Measurements from ENCODE around the gene MUCL3. TPM values are rescaled to one million over a fixed set of nuclear protein-coding genes. Genes with fewer than 3 reads are reported as not detected.
"Not testable (repeated sequence)": the region's sequence is repeated elsewhere in the genome, so short reads cannot be mapped to it uniquely, and the experiment has no call there.

Gene MUCL3
- total RNA-seq, 2 donors from 2014 or later = not detected

GRCh38 chr6:30915591-30915946 lies 25.2 kb upstream of the MUCL3 start:
- WGBS = 30% methylated on average over 5 of the region's 5 CpGs
- intact Hi-C loops (cut with DNase I) = loop anchor here (5.0 kb wide), 1 partner anchor 162 kb away; no protein-coding TSS in a partner anchor
- Histone ChIP-seq H3K4me1 (replicated peaks) (peaks cover 11% of the 10 kb centered on the region), H3K36me3 (peaks cover 0 to 11% of the 10 kb centered on the region in 2 donors), H3K27ac (peak overlapping the region; percentile 91 to 92), H3K4me3 (no peak overlapping the region), H3K9me3 (no peaks in the 10 kb centered on the region), H3K27me3 (replicated peaks; ENCODE audit: insufficient read depth) (no peaks in the 10 kb centered on the region)
- TF ChIP-seq POLR2A (IDR thresholded peaks at IDR 0.05) = no peak
- peak in 3 of 4 experiments; percentile 45 to 74 (median 61) for TF ChIP-seq CTCF (IDR thresholded peaks at IDR 0.05)
- peak; percentile 55 for TF ChIP-seq POLR2AphosphoS5 (IDR thresholded peaks at IDR 0.05)
- peak; percentile 26 for DNase-seq (ENCODE audit: low spot score)

GRCh38 chr6:30917041-30917440 lies 23.7 kb upstream of the MUCL3 start:
- intact Hi-C loops (cut with DNase I) = loop anchor here (5.0 kb wide), 1 partner anchor 160 kb away; no protein-coding TSS in a partner anchor
- Histone ChIP-seq H3K27ac (no peak overlapping the region), H3K4me3 (no peak overlapping the region), H3K27me3 (replicated peaks; ENCODE audit: insufficient read depth) (no peaks in the 10 kb centered on the region), H3K4me1 (replicated peaks) (peaks cover 11% of the 10 kb centered on the region), H3K9me3 (no peaks in the 10 kb centered on the region), H3K36me3 (peaks cover 0 to 18% of the 10 kb centered on the region in 2 donors)
- WGBS = 92% methylated on average over 7 of the region's 7 CpGs
- no peak for DNase-seq (ENCODE audit: low spot score)
- no peak for TF ChIP-seq POLR2A (IDR thresholded peaks at IDR 0.05)
- no peak for TF ChIP-seq POLR2AphosphoS5 (IDR thresholded peaks at IDR 0.05)
- no peak for TF ChIP-seq CTCF (IDR thresholded peaks at IDR 0.05)

GRCh38 chr6:30917487-30917886 lies 23.3 kb upstream of the MUCL3 start:
- intact Hi-C loops (cut with DNase I) = loop anchor here (5.0 kb wide), 1 partner anchor 160 kb away; no protein-coding TSS in a partner anchor
- no peak overlapping the region for H3K4me3 ChIP-seq
- WGBS = 89% methylated on average over 8 of the region's 8 CpGs
- DNase-seq (ENCODE audit: low spot score) = no peak
- TF ChIP-seq CTCF (IDR thresholded peaks at IDR 0.05) (no peak), POLR2A (IDR thresholded peaks at IDR 0.05) (no peak), POLR2AphosphoS5 (IDR thresholded peaks at IDR 0.05) (no peak)
- peaks cover 11% of the 10 kb centered on the region for H3K4me1 ChIP-seq (replicated peaks)
- H3K27ac ChIP-seq = no peak overlapping the region
- H3K9me3 ChIP-seq = no peaks in the 10 kb centered on the region
- H3K27me3 ChIP-seq (replicated peaks; ENCODE audit: insufficient read depth) = no peaks in the 10 kb centered on the region
- peaks cover 0 to 18% of the 10 kb centered on the region in 2 donors for H3K36me3 ChIP-seq

- H3K4me3 ChIP-seq = no peak overlapping the region
- no peak overlapping the region for H3K27ac ChIP-seq
- H3K9me3 ChIP-seq = no peaks in the 10 kb centered on the region
- DNase-seq (ENCODE audit: low spot score) = no peak
- no peaks in the 10 kb centered on the region for H3K27me3 ChIP-seq (replicated peaks; ENCODE audit: insufficient read depth)
- H3K4me1 ChIP-seq (replicated peaks) = peaks cover 11% of the 10 kb centered on the region
- WGBS = 95% methylated on average over 8 of the region's 8 CpGs
- no peak for TF ChIP-seq CTCF (IDR thresholded peaks at IDR 0.05)
- no peak for TF ChIP-seq POLR2A (IDR thresholded peaks at IDR 0.05)
- TF ChIP-seq POLR2AphosphoS5 (IDR thresholded peaks at IDR 0.05) = no peak
- intact Hi-C loops (cut with DNase I) = loop anchor here (5.0 kb wide), 1 partner anchor 159 kb away; no protein-coding TSS in a partner anchor
- H3K36me3 ChIP-seq = peaks cover 0 to 18% of the 10 kb centered on the region in 2 donors
Measured at GRCh38 chr6:30918670-30919069, 22.1 kb upstream of the MUCL3 start.

- Histone ChIP-seq H3K4me1 (replicated peaks) (no peaks in the 10 kb centered on the region), H3K9me3 (no peaks in the 10 kb centered on the region), H3K4me3 (no peak overlapping the region), H3K27ac (no peak overlapping the region), H3K36me3 (peaks cover 0 to 12% of the 10 kb centered on the region in 2 donors), H3K27me3 (replicated peaks; ENCODE audit: insufficient read depth) (no peaks in the 10 kb centered on the region)
- intact Hi-C loops (cut with DNase I) = no loop called here
- no peak for DNase-seq (ENCODE audit: low spot score)
- 93% methylated on average over 7 of the region's 7 CpGs for WGBS
- TF ChIP-seq POLR2AphosphoS5 (IDR thresholded peaks at IDR 0.05) (no peak), POLR2A (IDR thresholded peaks at IDR 0.05) (no peak), CTCF (IDR thresholded peaks at IDR 0.05) (no peak)
Measured at GRCh38 chr6:30922447-30922852, 18.3 kb upstream of the MUCL3 start.

- H3K9me3 ChIP-seq; H3K27ac ChIP-seq; H3K36me3 ChIP-seq; H3K4me1 ChIP-seq (replicated peaks); H3K4me3 ChIP-seq; H3K27me3 ChIP-seq (replicated peaks; ENCODE audit: insufficient read depth); DNase-seq (ENCODE audit: low spot score); intact Hi-C loops (cut with DNase I): not testable (repeated sequence)
- 89% methylated on average over 8 of the region's 9 CpGs for WGBS
Measured at GRCh38 chr6:30924040-30924627, 16.6 kb upstream of the MUCL3 start.

Data from prostate gland (tissue), 2 donors.